ENCODE results near the gene PSMD13. TPM values are rescaled to one million over a fixed set of nuclear protein-coding genes. Genes with fewer than 3 reads are reported as not detected.
A peak's percentile ranks its signal among the peaks of the same experiment; 100 is the strongest.

The PSMD13 gene
- total RNA-seq, 1 donor, result 130 TPM

- H3K4me3 ChIP-seq (ENCODE audit: low read depth, low read length), result no peak overlapping the region
- DNase-seq (ENCODE audit: low read depth), result no peak
- no peak for TF ChIP-seq CTCF (IDR thresholded peaks at IDR 0.05; ENCODE audit: insufficient read depth, low read depth, low read length)
Measured at GRCh38 chr11:293852-294661, 57.3 kb downstream of the PSMD13 start.

DNA sequence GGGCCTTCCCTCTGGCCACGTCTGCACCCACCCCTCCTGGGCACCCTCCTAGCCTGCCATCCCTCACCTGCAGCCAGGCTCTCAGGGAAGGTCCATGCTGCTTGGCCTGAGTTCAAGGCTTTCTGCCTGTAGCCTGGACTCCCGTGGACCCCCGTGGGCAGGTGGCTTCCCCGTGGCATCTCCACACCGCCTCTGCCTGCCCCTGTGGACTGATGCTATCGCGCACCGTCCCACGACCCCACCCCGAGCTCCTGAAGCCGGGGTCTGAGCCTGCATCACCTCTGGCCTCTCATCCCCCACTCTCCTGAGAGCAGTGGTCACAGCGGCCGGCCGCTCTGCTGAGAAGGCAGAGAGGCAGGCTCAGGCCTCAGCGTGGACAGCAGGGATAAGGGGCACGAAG lies 58.0 kb downstream of the PSMD13 start:
- DNase-seq (ENCODE audit: low read depth), result no peak
- H3K4me3 ChIP-seq (ENCODE audit: low read depth, low read length), result no peak overlapping the region

DNA sequence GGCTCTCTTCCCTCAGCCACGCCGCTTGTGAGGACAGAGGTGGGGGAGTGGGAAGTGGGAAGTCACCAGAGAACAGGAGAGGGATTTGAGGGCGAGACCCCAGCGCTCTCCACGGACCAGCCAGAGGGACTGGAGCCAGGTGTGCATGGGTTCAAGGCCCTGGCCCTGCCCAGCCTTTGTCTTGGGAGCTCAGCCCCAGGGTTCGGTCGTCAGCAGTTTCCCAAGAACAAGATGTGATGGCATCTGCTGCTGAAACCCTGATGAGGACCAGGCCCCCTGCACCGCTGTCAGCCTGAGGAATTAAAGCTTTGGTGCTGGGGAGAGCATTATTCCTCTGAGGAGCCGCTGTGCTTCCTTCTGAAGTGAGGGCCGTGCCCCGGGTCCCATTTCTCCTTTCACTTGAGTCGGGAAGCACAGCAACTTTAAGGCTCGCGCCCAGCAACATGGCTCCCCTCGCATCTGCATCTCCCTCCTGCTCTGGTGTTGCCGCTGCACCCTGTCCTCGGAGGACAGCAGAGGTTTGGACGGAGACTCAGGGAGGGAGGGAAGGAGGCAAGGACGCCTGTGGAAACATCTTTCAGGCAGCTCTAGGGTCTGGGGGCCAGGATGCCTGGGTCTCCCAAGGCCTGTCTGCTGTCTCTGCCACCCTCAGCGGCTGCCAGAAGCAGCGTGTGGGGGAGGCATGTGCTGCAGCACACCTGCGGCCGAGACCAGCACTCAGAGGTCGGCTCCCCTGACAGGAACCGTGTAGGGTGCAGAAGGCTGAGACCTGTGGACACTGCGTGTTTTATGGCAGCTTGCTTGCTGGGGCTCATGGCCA lies 58.8 kb downstream of the PSMD13 start:
- no peak overlapping the region for H3K4me3 ChIP-seq (ENCODE audit: low read depth, low read length)
- no peak for TF ChIP-seq CTCF (IDR thresholded peaks at IDR 0.05; ENCODE audit: insufficient read depth, low read depth, low read length)
- DNase-seq (ENCODE audit: low read depth), result peak; percentile 9

More for the DNA sequence above, 58.0 kb downstream of the PSMD13 start:
- TF ChIP-seq CTCF (IDR thresholded peaks at IDR 0.05; ENCODE audit: insufficient read depth, low read depth, low read length), result no peak

DNA sequence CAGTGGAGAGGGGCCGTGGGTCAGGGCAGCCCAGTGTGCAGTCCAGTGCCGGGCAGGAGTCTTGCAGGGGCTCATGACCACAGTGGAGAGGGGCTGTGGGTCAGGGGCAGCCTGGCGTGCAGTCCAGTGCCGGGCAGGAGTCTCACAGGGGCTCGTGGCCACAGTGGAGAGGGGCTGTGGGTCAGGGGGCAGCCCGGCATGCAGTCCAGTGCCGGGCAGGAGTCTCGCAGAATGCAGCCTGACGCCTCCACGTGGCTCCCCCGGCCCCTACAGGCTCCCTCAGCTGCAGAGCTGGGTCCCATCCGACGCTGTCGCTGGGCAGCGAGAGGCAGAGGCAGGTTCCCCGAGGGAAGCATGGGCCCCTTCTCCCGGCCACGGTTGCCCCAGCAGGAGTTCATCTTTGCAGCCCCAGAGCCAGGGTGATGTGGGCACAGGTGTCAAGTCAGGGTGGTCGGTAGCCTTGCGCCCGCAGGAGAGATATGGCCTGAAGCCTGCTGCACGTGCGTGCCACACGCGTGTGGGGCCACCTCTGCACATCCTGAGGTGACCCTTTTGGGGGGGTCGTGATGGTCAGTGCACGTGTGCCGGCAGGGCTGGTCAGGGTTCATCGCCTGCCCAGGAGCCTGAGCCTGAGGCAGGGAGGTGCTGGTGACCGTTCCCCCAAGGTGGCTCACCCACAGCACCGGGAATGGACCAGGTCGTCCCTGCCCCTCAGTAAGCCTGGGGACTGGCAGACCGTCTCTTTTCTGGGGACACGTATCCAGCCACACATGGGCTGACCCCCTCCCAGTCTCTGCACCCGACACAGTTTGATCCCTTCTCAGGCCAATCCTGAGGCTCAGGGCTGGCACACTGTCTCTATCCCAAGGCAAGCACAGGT lies 59.6 kb downstream of the PSMD13 start:
- H3K4me3 ChIP-seq (ENCODE audit: low read depth, low read length), result no peak overlapping the region
- no peak for DNase-seq (ENCODE audit: low read depth)
- TF ChIP-seq CTCF (IDR thresholded peaks at IDR 0.05; ENCODE audit: insufficient read depth, low read depth, low read length), result no peak

- DNase-seq (ENCODE audit: low read depth), result no peak
- TF ChIP-seq CTCF (IDR thresholded peaks at IDR 0.05; ENCODE audit: insufficient read depth, low read depth, low read length), result no peak
- no peak overlapping the region for H3K4me3 ChIP-seq (ENCODE audit: low read depth, low read length)
Measured at GRCh38 chr11:297051-297585, 60.3 kb downstream of the PSMD13 start.

Data from fibroblast of villous mesenchyme (primary cell).